ENCODE data around the gene NRCAM. TPM values are rescaled to one million over a fixed set of nuclear protein-coding genes. Genes with fewer than 3 reads are reported as not detected.

NRCAM gene
- total RNA-seq, 1 donor from 2014 or later: 33.2 TPM

DNA sequence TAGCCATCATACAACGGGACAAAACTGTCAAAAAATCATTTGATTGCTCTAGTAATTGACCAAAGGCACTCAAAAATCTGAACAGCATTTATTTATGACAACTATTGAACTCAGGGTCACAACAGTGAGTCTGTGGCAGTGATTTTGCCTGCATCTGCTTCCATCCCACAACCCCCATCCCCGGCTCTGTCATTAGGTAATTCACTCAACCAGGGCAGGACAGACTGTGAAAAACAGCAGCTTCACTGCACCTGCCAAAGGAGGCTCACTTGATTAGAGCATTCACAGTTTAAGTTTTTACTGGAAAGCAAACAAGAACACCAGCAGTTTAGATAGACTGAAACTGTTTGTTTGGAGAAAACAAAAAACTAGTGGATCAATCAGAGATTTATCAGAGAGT lies 22.2 kb downstream of the NRCAM start:
- Mint-ChIP-seq H3K4me1 (peaks cover 25% of the 10 kb centered on the region), H3K27me3 (ENCODE audit: low read depth) (no peaks in the 10 kb centered on the region), H3K4me3 (no peak overlapping the region), H3K27ac (ENCODE audit: unreplicated experiment) (no peak overlapping the region), H3K36me3 (ENCODE audit: low read depth) (peaks cover 9% of the 10 kb centered on the region), H3K9me3 (peaks cover 6% of the 10 kb centered on the region)
- TF ChIP-seq, protein P1, sequence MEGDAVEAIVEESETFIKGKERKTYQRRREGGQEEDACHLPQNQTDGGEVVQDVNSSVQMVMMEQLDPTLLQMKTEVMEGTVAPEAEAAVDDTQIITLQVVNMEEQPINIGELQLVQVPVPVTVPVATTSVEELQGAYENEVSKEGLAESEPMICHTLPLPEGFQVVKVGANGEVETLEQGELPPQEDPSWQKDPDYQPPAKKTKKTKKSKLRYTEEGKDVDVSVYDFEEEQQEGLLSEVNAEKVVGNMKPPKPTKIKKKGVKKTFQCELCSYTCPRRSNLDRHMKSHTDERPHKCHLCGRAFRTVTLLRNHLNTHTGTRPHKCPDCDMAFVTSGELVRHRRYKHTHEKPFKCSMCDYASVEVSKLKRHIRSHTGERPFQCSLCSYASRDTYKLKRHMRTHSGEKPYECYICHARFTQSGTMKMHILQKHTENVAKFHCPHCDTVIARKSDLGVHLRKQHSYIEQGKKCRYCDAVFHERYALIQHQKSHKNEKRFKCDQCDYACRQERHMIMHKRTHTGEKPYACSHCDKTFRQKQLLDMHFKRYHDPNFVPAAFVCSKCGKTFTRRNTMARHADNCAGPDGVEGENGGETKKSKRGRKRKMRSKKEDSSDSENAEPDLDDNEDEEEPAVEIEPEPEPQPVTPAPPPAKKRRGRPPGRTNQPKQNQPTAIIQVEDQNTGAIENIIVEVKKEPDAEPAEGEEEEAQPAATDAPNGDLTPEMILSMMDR (conservative IDR thresholded peaks at IDR 0.05): no peak
- no peak for DNase-seq (ENCODE audit: low read depth, low spot score)

DNA sequence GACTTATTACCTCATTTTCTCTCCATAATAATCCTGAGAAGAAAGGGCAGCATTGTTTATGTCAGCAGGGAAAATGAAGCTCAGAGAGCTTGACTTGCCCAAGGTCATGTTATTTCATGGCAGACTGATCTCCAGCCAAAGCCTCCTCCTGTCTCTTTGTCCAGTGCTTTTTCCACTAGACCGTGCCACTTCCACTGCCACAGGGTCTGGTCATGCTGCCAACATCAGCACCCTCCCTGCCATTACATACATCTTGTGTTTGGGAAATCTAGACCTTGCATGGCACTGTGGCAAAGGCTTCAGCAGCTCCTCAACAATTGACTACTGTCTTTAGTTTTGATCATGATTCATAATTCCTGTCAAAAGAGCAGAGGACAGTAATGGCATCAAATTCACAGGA lies 25.1 kb downstream of the NRCAM start:
- Mint-ChIP-seq H3K9me3 (peaks cover 3% of the 10 kb centered on the region), H3K4me1 (peaks cover 44% of the 10 kb centered on the region), H3K27me3 (ENCODE audit: low read depth) (no peaks in the 10 kb centered on the region), H3K36me3 (ENCODE audit: low read depth) (peaks cover 5% of the 10 kb centered on the region), H3K4me3 (peak overlapping the region; percentile 5), H3K27ac (ENCODE audit: unreplicated experiment) (no peak overlapping the region)
- no peak for DNase-seq (ENCODE audit: low read depth, low spot score)
- TF ChIP-seq, protein P1 (conservative IDR thresholded peaks at IDR 0.05): no peak

DNA sequence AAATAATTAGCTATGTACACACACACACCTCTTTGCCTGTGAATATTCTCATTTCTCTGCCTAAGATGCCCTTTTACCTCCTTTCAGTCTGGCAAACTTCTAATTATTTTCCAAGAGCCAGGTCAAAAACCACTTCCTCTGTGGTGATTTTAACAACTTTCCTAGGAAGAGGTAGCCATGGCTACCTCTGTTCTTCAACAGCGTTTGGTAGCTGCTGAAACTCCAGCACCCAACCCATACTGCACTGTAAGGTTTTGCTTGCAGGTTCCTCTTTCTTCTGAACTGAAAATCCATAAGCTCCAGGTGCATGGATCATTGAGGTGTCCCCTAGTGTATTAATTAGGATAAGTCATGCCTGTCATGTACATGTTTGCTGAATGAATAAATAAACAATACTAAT lies 25.6 kb downstream of the NRCAM start:
- Mint-ChIP-seq H3K27me3 (ENCODE audit: low read depth) (no peaks in the 10 kb centered on the region), H3K9me3 (peaks cover 3% of the 10 kb centered on the region), H3K27ac (ENCODE audit: unreplicated experiment) (no peak overlapping the region), H3K4me3 (no peak overlapping the region), H3K4me1 (peaks cover 44% of the 10 kb centered on the region), H3K36me3 (ENCODE audit: low read depth) (peaks cover 5% of the 10 kb centered on the region)
- DNase-seq (ENCODE audit: low read depth, low spot score): no peak
- TF ChIP-seq, protein P1 (conservative IDR thresholded peaks at IDR 0.05): no peak

DNA sequence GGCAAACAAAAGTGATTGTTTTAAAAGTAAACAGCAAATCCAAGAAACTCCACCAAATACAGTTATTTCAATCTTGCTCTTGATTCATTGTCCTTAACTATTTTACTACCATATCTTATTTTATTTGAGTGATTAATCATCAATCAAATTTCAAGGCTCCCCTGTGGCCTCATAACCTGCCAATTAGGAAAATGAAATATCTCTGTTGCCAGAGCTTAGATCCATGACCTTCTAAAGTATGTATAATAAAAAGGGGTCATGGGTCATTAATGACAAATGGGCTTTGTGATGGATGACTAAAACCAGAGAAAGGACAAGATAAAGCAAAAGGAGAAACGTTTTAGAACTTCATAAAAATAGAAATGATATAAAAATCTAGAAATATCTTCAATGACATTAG lies 28.5 kb downstream of the NRCAM start:
- no peaks in the 10 kb centered on the region for H3K36me3 Mint-ChIP-seq (ENCODE audit: low read depth)
- no peak for DNase-seq (ENCODE audit: low read depth, low spot score)
- no peaks in the 10 kb centered on the region for H3K27me3 Mint-ChIP-seq (ENCODE audit: low read depth)
- no peak overlapping the region for H3K4me3 Mint-ChIP-seq
- H3K4me1 Mint-ChIP-seq: peaks cover 39% of the 10 kb centered on the region
- H3K27ac Mint-ChIP-seq (ENCODE audit: unreplicated experiment): no peak overlapping the region
- TF ChIP-seq, protein P1 (conservative IDR thresholded peaks at IDR 0.05): no peak
- no peaks in the 10 kb centered on the region for H3K9me3 Mint-ChIP-seq

DNA sequence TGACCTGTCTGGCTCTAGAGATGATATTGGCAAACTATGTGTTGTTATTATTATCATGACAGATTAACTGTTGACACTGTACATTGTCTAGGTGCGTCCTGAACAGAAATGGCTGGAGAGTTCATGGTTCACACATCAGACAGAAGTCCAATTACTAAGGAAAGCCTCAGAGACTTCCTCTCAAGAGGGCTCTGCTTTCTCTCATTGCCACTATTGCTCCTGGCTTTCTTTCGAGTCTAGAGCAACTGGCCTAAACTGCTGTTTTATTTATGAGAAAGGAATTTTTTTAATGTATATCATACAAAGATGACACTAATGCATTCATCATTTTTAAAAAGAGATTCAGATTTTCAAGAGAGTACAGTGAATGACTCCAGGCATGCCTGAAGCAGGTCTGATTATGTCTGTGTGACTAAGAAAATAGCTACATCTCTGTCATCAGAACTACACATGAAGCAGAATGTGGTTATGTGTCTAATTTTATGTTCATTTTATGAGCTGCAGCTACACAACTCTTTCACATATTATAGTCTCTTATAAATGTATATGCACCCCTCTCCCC lies 30.4 kb downstream of the NRCAM start:
- Mint-ChIP-seq H3K9me3 (no peaks in the 10 kb centered on the region), H3K4me1 (peaks cover 41% of the 10 kb centered on the region), H3K27me3 (ENCODE audit: low read depth) (no peaks in the 10 kb centered on the region), H3K36me3 (ENCODE audit: low read depth) (no peaks in the 10 kb centered on the region), H3K4me3 (no peak overlapping the region), H3K27ac (ENCODE audit: unreplicated experiment) (no peak overlapping the region)
- no peak for DNase-seq (ENCODE audit: low read depth, low spot score)
- TF ChIP-seq, protein P1 (conservative IDR thresholded peaks at IDR 0.05): no peak
